ENCODE results near the gene PKP4.

DNA sequence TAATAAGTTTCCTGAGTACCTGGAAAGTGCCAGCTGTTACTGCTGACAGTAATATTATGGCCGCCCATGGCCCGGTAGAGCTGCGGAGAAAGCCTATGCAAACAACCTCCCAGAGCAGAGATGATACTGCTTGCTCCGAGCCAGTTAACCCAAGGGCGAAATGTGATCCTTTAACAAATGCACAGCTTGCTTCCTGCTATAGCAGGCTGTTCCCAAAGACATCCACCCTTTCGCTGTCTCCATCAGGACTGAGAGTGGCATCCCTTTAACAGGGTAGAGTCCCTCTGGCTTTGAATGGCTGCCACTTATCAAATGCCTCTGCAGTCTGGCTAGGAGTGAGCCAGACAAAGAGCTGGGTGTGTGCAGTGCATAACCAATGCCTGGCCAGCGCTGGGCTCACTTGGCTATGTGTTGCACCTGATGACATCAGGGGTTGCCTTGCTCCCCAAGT, 268.7 kb downstream of the PKP4 start:
- TF ChIP-seq POLR2A (IDR thresholded peaks at IDR 0.05; ENCODE audit: control extremely low read depth in 1 of 2, low read depth in 2 of 2, low read length in 2 of 2) (no peak), EP300 (IDR thresholded peaks at IDR 0.05; ENCODE audit: borderline replicate concordance in 1 of 2, low read depth in 2 of 2, low read length in 2 of 2) (no peak), EZH2 (IDR thresholded peaks at IDR 0.05; ENCODE audit: low read depth, low read length, severe bottlenecking) (no peak)
- TF ChIP-seq, protein P1, sequence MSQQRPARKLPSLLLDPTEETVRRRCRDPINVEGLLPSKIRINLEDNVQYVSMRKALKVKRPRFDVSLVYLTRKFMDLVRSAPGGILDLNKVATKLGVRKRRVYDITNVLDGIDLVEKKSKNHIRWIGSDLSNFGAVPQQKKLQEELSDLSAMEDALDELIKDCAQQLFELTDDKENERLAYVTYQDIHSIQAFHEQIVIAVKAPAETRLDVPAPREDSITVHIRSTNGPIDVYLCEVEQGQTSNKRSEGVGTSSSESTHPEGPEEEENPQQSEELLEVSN (IDR thresholded peaks at IDR 0.05) = no peak
